Astrocyte of the spinal cord (primary cell): ENCODE results near the gene KLF9.

Experiments
- DNase-seq: peaks from one replicate; pipeline ENCODE4 v3.0.0; 2011; ENCODE audit warnings: low read depth, low spot score
- H3K4me3 ChIP-seq: 2 replicates; pipeline ENCODE4 v1.5.1; 2011; ENCODE audit warnings: low read depth, mild to moderate bottlenecking, low read length, moderate library complexity
- in situ Hi-C: cut with HindIII; loops from 2 replicates; pipeline ENCODE4 v1.10.0; 2017; ENCODE audit warnings: low sequenced_read_pairs
- TF ChIP-seq, protein P1 (sequence below): IDR thresholded peaks from 2 replicates; pipeline ENCODE4 v1.5.1; 2012; ENCODE audit warnings: low read depth, mild to moderate bottlenecking, low read length, inconsistent platforms

Gene KLF9

DNA sequence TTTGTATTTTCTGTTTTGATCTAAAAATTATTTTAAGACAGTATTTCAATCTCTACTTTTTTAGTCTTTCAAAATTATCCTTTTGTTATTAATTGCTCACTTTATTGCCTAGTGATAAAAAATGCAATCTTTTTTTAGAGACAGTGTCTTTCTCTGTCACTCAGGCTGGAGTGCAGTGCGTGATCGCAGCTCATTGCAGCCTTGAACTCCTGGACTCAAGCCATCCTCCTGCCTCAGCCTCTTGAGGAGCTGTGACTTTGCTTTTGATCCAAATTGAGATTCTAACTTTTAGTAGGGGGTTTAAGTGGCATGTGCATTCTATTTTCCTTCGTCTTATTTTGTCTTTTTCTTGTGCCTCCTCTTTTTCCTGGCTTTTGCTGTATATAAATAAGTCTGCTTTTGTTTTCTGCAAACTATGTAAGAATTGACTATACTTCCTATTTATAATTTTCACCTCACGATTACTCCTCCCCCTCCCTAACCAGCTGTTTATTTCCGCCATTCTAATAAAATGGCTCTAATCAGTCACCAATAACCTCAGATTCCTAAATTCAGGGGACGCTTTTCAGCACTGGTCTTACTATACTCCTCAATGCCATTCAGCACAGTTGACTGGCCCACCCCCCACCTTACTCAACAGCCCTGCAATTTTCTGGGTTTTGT lies 32.3 kb downstream of the KLF9 start:
- TF ChIP-seq, protein P1, sequence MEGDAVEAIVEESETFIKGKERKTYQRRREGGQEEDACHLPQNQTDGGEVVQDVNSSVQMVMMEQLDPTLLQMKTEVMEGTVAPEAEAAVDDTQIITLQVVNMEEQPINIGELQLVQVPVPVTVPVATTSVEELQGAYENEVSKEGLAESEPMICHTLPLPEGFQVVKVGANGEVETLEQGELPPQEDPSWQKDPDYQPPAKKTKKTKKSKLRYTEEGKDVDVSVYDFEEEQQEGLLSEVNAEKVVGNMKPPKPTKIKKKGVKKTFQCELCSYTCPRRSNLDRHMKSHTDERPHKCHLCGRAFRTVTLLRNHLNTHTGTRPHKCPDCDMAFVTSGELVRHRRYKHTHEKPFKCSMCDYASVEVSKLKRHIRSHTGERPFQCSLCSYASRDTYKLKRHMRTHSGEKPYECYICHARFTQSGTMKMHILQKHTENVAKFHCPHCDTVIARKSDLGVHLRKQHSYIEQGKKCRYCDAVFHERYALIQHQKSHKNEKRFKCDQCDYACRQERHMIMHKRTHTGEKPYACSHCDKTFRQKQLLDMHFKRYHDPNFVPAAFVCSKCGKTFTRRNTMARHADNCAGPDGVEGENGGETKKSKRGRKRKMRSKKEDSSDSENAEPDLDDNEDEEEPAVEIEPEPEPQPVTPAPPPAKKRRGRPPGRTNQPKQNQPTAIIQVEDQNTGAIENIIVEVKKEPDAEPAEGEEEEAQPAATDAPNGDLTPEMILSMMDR = no peak
- in situ Hi-C loops = no loop called here
- no peak overlapping the region for H3K4me3 ChIP-seq
- DNase-seq = no peak

DNA sequence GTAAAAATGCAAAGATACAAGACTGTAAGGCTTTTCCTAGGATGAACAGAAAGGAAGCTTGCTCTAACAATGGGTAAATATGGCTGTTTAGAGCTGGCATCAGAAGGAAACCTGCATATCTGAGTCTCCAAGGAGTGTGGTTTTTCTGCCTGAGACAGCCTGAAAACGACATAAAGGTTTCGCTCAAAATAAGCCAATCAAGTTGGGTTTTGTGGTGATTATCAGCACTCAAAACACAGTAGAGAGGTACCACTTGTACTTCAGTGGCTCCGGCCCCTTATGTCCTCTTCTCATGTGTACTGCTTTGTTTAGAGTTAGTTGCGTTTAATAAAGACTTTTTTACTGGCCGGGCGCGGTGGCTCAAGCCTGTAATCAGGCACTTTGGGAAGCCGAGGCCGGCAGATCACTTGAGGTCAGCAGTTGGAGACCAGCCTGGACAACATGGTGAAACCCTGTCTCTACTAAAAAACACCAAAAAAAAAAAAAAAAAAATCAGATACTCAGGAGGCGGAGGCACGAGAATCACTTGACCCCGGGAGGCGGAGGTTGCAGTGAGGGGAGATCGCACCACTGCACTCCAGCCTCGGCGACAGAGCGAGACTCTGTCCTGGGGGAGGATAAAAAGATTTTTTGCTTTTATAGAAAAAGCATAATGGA lies 39.4 kb downstream of the KLF9 start:
- in situ Hi-C loops = no loop called here
- TF ChIP-seq, protein P1 = no peak
- DNase-seq = no peak
- no peak overlapping the region for H3K4me3 ChIP-seq

DNA sequence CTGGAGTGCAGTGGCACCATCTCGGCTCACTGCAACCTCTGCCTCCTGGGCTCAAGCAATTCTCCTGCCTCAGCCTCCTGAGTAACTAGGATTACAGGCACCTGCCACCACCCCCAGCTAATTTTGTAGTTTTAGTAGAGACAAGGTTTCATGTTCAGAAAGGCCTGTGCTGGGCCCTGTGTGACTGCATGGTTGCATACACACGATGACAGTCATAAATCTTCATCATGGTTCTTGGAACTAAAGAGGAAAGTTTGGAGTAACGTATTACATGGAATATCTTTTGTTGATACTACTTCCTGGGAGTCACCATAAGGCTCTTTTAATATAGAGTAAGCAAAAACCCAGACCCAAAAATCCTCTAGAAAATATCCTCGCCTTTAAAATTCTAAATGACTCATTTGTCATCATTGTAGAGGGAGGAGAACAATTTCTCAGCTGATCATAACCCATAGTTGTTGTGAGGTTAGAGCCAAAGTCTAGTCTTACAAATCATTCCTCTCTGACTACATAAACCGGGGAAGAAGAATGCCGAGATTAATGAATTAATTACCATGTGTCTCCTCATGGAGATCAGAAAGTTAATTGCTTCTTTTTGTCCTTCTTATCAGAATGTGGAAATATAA lies 47.0 kb downstream of the KLF9 start:
- DNase-seq = no peak
- TF ChIP-seq, protein P1 = no peak
- H3K4me3 ChIP-seq = no peak overlapping the region
- in situ Hi-C loops = no loop called here

DNA sequence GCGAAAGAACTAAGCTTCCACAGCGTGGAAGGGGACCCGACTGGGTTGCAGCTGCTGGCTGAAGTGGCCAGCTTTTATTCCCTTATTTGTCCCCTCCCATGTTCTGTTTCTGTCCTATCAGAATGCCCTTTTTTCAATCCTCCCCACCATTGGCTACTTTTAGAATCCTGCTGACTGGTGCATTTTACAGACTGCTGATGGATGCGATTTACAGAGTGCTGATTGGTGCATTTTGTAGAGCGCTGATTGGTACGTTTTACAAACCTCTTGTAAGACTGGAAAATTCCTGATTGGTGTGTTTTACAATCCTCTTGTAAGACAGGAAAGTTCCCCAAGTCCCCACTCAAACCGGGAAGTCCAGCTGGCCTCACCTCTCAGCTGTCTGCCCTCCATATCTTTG lies 50.7 kb downstream of the KLF9 start:
- no peak overlapping the region for H3K4me3 ChIP-seq
- DNase-seq = no peak
- in situ Hi-C loops = no loop called here
- TF ChIP-seq, protein P1 = no peak

DNA sequence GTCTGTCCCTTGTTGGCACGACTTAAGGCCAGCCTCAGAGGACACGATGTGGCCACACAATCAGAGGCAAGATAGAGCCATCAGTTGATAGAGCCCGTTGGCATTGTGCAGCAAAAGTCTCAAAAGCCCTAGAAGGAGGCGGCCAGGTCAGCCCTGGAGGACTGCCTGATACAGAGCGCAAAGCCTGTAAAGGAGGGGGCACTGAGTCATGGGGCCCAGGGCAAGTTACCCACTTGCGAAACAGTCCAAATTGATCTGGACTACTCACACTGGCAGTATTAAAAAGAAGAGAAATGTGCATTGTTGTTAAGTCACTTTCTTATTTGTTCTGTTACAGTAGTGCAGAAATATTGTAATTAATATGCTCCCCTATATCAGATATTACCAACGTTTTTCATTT lies 51.5 kb downstream of the KLF9 start:
- DNase-seq = no peak
- in situ Hi-C loops = no loop called here
- no peak overlapping the region for H3K4me3 ChIP-seq
- TF ChIP-seq, protein P1 = no peak

DNA sequence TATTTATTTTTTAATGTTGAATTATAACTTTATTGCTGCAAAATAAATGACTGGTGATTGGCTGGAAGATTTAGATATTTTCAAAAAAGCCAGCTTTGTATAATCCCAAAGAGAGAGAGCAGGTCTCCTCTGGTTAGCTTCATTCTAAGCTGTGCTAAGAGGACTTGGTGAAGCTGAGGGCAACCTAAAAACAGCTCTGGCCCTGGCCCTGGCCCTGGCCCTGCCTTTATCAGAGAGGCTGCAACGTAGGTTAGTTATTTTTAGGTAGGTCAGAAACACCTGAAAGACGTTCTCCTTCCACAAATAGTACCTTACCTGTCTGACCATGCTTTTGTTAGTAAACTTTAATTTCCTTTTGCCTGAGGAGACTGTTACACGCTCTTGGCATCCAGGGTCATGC lies 58.7 kb downstream of the KLF9 start:
- no peak for DNase-seq
- in situ Hi-C loops = no loop called here
- no peak overlapping the region for H3K4me3 ChIP-seq
- TF ChIP-seq, protein P1 = no peak
